Heart right ventricle (tissue), 16 donors: ENCODE data around the gene IDH3B. TPM values are rescaled to one million over a fixed set of nuclear protein-coding genes. Genes with fewer than 3 reads are reported as not detected.
A peak's percentile ranks its signal among the peaks of the same experiment; 100 is the strongest.

ENCODE experiments used
- ATAC-seq, 8 donors: fragments of 200-7000 bp; cut with Tn5 transposase; one replicate each; pipeline ENCODE4 v1.9.1; 2020; ENCODE audit warnings: mild to moderate bottlenecking in 8 of 8, moderate library complexity in 8 of 8, moderate number of reproducible peaks in 1 of 8
- DNase-seq, 2 donors: peaks; one replicate each; pipeline ENCODE4 v3.0.0-alpha.2; 2020
- H3K27ac ChIP-seq, 10 donors: fragments of 200-600 bp; sonication (generic) in 2 of 10; one replicate each; pipeline versions ENCODE4 v1.5.0 to v1.8.0; 2020 to 2022; ENCODE audit warnings: mild to moderate bottlenecking in 3 of 10
- H3K27me3 ChIP-seq, 7 donors: fragments of 200-600 bp; one replicate each; pipeline ENCODE4 v1.8.0; 2021 to 2022; ENCODE audit warnings: mild to moderate bottlenecking in 2 of 7
- H3K36me3 ChIP-seq, 9 donors: fragments of 200-600 bp; sonication (generic) in 1 of 9; one replicate each; pipeline versions ENCODE4 v1.5.0 to v1.8.0; 2020 to 2022; ENCODE audit warnings: mild to moderate bottlenecking in 2 of 9
- H3K4me1 ChIP-seq, 9 donors: fragments of 200-600 bp; sonication (generic) in 1 of 9; one replicate each; pipeline versions ENCODE4 v1.5.0 to v1.8.0; 2020 to 2022; ENCODE audit warnings: mild to moderate bottlenecking in 4 of 9
- H3K4me3 ChIP-seq, 10 donors: fragments of 200-600 bp; sonication (generic) in 2 of 10; one replicate each; pipeline versions ENCODE4 v1.5.0 to v1.8.0; 2020 to 2022; ENCODE audit warnings: mild to moderate bottlenecking in 7 of 10, moderate library complexity in 2 of 10
- H3K9me3 ChIP-seq, 11 donors: fragments of 200-600 bp in 10 of 11; sonication (generic) in 2 of 11; one replicate each; pipeline versions ENCODE4 v1.5.0 to v1.8.0; 2013 to 2022; ENCODE audit warnings: mild to moderate bottlenecking in 2 of 11, control low read depth in 1 of 11, moderate library complexity in 1 of 11
- CTCF ChIP-seq, 9 donors: fragments of 200-600 bp; sonication (generic) in 2 of 9; IDR thresholded peaks; one replicate each; pipeline versions ENCODE4 v1.5.0 to v1.8.0; 2021 to 2022; ENCODE audit warnings: antibody characterized with exemption in 9 of 9, mild to moderate bottlenecking in 5 of 9, moderate library complexity in 1 of 9
- WGBS, 2 donors: extraction: QIAGEN DNeasy Blood & Tissue Kit; methylation state at CpG; one replicate each; pipeline ENCODE4 v1.1.7; 2013; ENCODE audit warnings: inconsistent platforms in 1 of 2; 5-methylcytosine and 5-hydroxymethylcytosine counted together
- intact Hi-C, 10 donors: fragments of 100-400 bp; cut with DNase I; formaldehyde crosslinking; loops; one replicate each; pipeline versions ENCODE4 v1.11.1 to v1.14.2; 2022
- polyA plus RNA-seq, 2 donors: library from polyadenylated mRNA; stranded (reverse); fragments of 200-250 nt; gene quantifications; one replicate each; pipeline ENCODE4 v1.2.3, GENCODE V29; 2013
- total RNA-seq, 10 donors: library from RNA; stranded (reverse); fragmentation: NEBNext Ultra II Directional in 3 of 10; extraction: Animal tissue kit (Norgen Biotek cat#: 25700) in 3 of 10; gene quantifications; one replicate each; pipeline versions ENCODE4 v1.2.1 to v1.2.4, GENCODE V29; 2021 to 2023
- donor health status: Arrhythmogenic right ventricular cardiomyopathy.
- donor health status: ischemic (EF 13 %, LVEDD 7.1; RV severe dilation, severe dysfunction).
- donor health status: healthy with polysubstance abuse.
- donor health status: DM: no; HTN: yes; CAD: no.
- donor health status: DM: no; HTN: no; CAD: no.
- donor health status: ischemic (EF 25% LVEDD 6.9; RV normal size, moderate dysfunction).
- donor health status: ischemic (EF 25% LVEDD 5.7; RV mildly dilated, moderate dysfunction).
- donor health status: healthy.
- donor health status: DM: yes; HTN: yes; CAD: no.
- donor health status: Ischemic cardiomyopathy.
- donor health status: ischemic (EF 35%, LVEDD 5.7; RV mildly dilated, moderate dysfunction).
- donor health status: nonischemic (EF 11% LVEDD 7.7; RV severe dilation, severe dysfunction).
- donor health status: DM: yes; HTN: yes; CAD: no.
- donor health status: PGD.
- donor health status: ischemic (EF 29% LVEDD 5.4; RV normal size, mild dysfunction).
- donor health status: nonischemic (EF 23%, LVEDD 6.1; RV moderate dilation, normal function).

Gene IDH3B
- total and polyA plus RNA-seq, 12 donors, result 120 to 264 (median 217) TPM

- Histone ChIP-seq H3K4me1 (peaks cover 0 to 18% (median 4%) of the 10 kb centered on the region in 9 donors), H3K27ac (peak overlapping the region in 2 of 10 donors; percentile 52 to 64), H3K36me3 (no peaks in the 10 kb centered on the region), H3K4me3 (peak overlapping the region in 9 of 10 donors; percentile 38 to 64 (median 51)), H3K27me3 (peaks cover 0 to 67% (median 14%) of the 10 kb centered on the region in 7 donors), H3K9me3 (no peaks in the 10 kb centered on the region)
- WGBS, 2 donors, result 23 to 29% methylated on average over 20 to 23 of the region's 23 CpGs
- intact Hi-C loops, result loop anchor here in 2 of 10 donors (5.0 to 10.0 kb wide), 3 partner anchors 43 to 161 kb away; partner anchors contain the start of genes PCED1A (in 1 of the 2) and VPS16 (in 1 of the 2)
- ATAC-seq (peak in 5 of 8 donors; percentile 9 to 73 (median 15)), DNase-seq (peak in 1 of 2 donors; percentile 11)
- TF ChIP-seq CTCF (IDR thresholded peaks at IDR 0.05), result no peak
Measured at GRCh38 chr20:2694008-2694471, 30.0 kb upstream of the IDH3B start.

- intact Hi-C loops, result loop anchor here in 2 of 10 donors (5.0 to 10.0 kb wide), 3 partner anchors 44 to 161 kb away; partner anchors contain the start of genes PCED1A (in 1 of the 2) and VPS16 (in 1 of the 2)
- H3K36me3 ChIP-seq, result no peaks in the 10 kb centered on the region
- peak overlapping the region in 5 of 10 donors; percentile 20 to 65 (median 52) for H3K27ac ChIP-seq
- peak in 1 of 9 donors; percentile 18 for TF ChIP-seq CTCF (IDR thresholded peaks at IDR 0.05)
- ATAC-seq, result peak; percentile 7 to 59 (median 42)
- no peaks in the 10 kb centered on the region for H3K9me3 ChIP-seq
- peaks cover 0 to 67% (median 14%) of the 10 kb centered on the region in 7 donors for H3K27me3 ChIP-seq
- WGBS, 2 donors, result 2 to 3% methylated on average over 70 to 89 of the region's 89 CpGs
- H3K4me1 ChIP-seq, result peaks cover 0 to 18% (median 4%) of the 10 kb centered on the region in 9 donors
- H3K4me3 ChIP-seq, result peak overlapping the region; percentile 14 to 64 (median 50)
- peak; percentile 12 to 49 for DNase-seq
Measured at GRCh38 chr20:2693286-2694007, 29.4 kb upstream of the IDH3B start.

- Histone ChIP-seq H3K4me3 (peak overlapping the region in 9 of 10 donors; percentile 38 to 64 (median 51)), H3K27ac (peak overlapping the region in 2 of 10 donors; percentile 64 to 65), H3K4me1 (peaks cover 0 to 23% (median 4%) of the 10 kb centered on the region in 9 donors), H3K36me3 (no peaks in the 10 kb centered on the region), H3K9me3 (no peaks in the 10 kb centered on the region), H3K27me3 (peaks cover 0 to 73% (median 14%) of the 10 kb centered on the region in 7 donors)
- 0 to 1% methylated on average over 39 to 61 of the region's 64 CpGs for WGBS, 2 donors
- intact Hi-C loops, result loop anchor here in 2 of 10 donors (5.0 to 10.0 kb wide), 3 partner anchors 44 to 162 kb away; partner anchors contain the start of genes PCED1A (in 1 of the 2) and VPS16 (in 1 of the 2)
- no peak for DNase-seq
- ATAC-seq, result no peak
- TF ChIP-seq CTCF (IDR thresholded peaks at IDR 0.05), result no peak
Measured at GRCh38 chr20:2692886-2693285, 28.9 kb upstream of the IDH3B start.
